Caki2 (cell line): ENCODE data around the gene CH25H. TPM values are rescaled to one million over a fixed set of nuclear protein-coding genes. Genes with fewer than 3 reads are reported as not detected.

Experiments
- DNase-seq: peaks from one replicate; pipeline ENCODE4 v3.0.0-alpha.2; 2015; ENCODE audit warnings: low read depth
- in situ Hi-C: cut with HindIII; loops from 2 replicates; pipeline ENCODE4 v1.10.0; 2016; ENCODE audit warnings: low sequenced_read_pairs, low pct_unique_long_range_greater_than_20kb, mixed read lengths
- total RNA-seq: library from RNA; depleted of rRNA; stranded (reverse); fragments of >200 nt; shearing (Covaris generic); gene quantifications from 2 replicates; pipeline ENCODE4 v1.2.3, GENCODE V29; 2014; ENCODE audit warnings: low replicate concordance

Gene CH25H
- total RNA-seq, 1 experiment from 2014 or later: not detected

- no peak for DNase-seq
- in situ Hi-C loops: no loop called here
These were observed 29.2 kb upstream of the CH25H start for GRCh38 chr10:89236226-89236797.

DNA sequence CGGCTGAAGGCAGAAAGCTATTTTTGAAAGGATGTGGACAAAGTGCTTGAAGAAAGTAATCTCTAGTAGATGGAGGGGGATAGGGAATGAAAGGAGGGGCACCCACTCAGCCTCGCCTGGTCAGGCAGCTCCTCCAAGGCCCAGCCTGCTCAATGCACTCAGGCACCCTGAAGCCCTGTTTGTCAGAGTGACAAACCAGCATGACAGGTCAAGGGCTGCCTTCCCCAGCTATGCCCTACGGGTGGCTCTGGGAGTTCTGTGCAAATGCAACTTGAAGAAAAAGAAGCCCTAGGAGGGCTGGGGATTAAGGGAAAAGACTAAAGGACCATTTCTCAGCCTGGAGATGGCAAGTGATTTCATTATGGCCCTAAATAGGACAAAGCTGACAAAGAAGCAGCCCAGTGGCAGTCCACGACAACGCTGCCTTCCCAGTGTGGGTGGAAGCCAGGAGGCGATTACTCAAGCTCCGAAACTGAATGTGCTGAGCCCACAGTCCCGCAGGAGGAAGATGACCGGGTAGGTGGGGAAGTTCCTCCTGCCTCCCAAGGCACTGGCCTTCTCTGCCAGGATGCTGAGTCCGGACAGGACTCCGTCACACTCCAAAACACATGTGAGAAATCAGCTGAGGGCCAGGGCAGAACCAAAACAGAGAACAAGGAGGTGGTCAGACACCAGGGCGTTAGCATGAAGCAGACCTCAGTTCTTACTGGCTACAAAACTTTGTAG is 28.1 kb upstream of the CH25H start:
- no peak for DNase-seq
- in situ Hi-C loops: no loop called here

- no peak for DNase-seq
- in situ Hi-C loops: no loop called here
These were observed 25.9 kb upstream of the CH25H start for GRCh38 chr10:89233033-89233432.

- DNase-seq: no peak
- in situ Hi-C loops: no loop called here
These were observed 21.8 kb upstream of the CH25H start for GRCh38 chr10:89228962-89229361.

GRCh38 chr10:89228146-89228545 is 21.0 kb upstream of the CH25H start:
- DNase-seq: no peak
- in situ Hi-C loops: no loop called here

DNA sequence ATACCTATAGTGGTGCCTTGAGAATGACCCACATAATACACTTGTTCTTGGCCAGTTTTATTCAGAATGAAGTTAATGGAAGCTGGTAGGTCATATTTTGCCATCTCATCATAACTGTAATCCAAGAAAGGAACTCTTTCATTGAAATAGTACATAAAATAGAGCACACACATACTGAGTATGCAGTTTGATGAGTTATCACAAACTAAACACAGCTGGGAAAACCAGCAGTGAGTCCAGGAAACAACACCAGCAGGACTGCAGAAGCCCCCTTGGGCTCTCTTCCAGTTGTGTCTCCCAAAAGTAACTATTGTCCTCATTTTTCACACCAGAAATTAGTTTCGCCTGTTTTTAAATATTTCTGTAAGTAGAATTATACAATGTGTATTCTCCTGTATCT is 19.8 kb upstream of the CH25H start:
- DNase-seq: no peak
- in situ Hi-C loops: no loop called here

GRCh38 chr10:89224739-89225443 is 17.8 kb upstream of the CH25H start:
- DNase-seq: no peak
- in situ Hi-C loops: loop anchor here (25.0 kb wide), 1 partner anchor 213 kb away; no protein-coding TSS in a partner anchor

DNA sequence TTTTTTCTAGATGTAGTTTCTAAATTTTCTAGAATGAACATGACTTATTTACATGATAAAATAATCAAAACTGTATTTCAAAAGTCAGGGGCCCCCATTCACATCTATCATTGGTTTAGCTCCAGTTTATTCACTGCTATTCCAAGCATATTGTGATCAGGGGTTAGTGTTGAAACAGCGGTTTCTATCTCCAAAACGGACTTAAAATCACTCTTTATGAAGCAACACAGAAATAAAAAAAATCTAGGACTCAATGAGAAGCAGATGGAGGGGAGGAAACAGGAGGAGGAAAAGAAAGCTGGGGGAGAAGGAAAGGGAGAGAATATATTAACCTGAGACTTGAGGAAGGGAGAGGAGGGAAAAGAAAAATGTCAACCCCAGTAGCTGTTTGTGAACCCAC is 14.8 kb upstream of the CH25H start:
- no peak for DNase-seq
- in situ Hi-C loops: loop anchor here (25.0 kb wide), 1 partner anchor 210 kb away; no protein-coding TSS in a partner anchor

- in situ Hi-C loops: loop anchor here (25.0 kb wide), 1 partner anchor 207 kb away; no protein-coding TSS in a partner anchor
- DNase-seq: no peak
These were observed 12.5 kb upstream of the CH25H start for GRCh38 chr10:89219513-89220218.

- in situ Hi-C loops: loop anchor here (25.0 kb wide), 1 partner anchor 205 kb away; no protein-coding TSS in a partner anchor
- peak; percentile 55 for DNase-seq
These were observed 10.2 kb upstream of the CH25H start for GRCh38 chr10:89217057-89217990.

DNA sequence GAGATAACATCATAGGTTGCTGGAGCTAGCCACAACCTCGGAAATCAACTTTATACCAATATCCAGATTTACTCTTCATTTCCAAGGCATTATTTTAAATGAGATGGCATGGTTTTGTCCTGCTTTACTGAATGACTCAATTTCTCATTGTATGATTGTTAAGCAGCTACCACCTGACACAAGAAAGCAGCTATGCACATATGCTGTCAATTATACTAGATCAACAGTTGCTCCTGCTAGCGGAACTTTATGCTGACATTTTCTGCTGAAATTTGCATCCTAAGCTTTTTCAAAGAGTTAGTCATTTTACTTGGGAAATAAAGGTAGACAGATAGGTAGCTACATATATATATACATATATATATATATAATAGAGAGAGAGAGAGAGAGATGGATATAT is 8.9 kb upstream of the CH25H start:
- in situ Hi-C loops: loop anchor here (25.0 kb wide), 1 partner anchor 204 kb away; no protein-coding TSS in a partner anchor
- no peak for DNase-seq

- no peak for DNase-seq
- in situ Hi-C loops: loop anchor here (25.0 kb wide), 1 partner anchor 203 kb away; no protein-coding TSS in a partner anchor
These were observed 8.4 kb upstream of the CH25H start for GRCh38 chr10:89215511-89215910.

DNA sequence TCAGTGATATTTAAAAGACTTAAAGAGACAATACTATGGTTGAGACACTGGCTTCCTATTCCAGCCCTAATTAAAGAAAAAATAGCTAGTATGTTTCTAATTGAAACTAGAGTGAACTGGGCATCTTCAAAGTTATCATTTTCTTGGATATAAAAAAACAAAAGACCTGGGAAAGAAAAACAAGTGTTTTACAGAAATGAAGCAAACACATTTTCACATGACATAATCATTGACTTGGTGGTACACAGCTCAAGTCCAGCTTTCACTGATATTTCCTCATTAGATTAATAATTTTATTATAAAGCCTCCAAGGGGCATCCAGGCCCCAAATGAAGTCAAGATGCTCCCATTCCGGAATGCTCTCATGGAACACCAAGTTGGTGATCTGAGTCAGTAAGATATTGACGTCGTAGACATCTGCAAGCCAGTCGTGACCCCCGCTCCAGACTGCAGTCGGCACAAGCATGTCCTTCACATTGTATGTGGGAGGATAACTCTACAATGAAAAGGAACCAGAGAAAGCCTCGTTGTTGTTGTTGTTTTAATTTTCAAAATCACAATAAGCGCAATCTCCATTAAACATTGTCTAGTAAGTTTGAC is 7.5 kb upstream of the CH25H start:
- DNase-seq: no peak
- in situ Hi-C loops: loop anchor here (25.0 kb wide), 1 partner anchor 202 kb away; no protein-coding TSS in a partner anchor

GRCh38 chr10:89213191-89213808 is 6.2 kb upstream of the CH25H start:
- DNase-seq: peak; percentile 50
- in situ Hi-C loops: loop anchor here (25.0 kb wide), 1 partner anchor 201 kb away; no protein-coding TSS in a partner anchor

- in situ Hi-C loops: loop anchor here (25.0 kb wide), 1 partner anchor 199 kb away; no protein-coding TSS in a partner anchor
- DNase-seq: no peak
These were observed 3.8 kb upstream of the CH25H start for GRCh38 chr10:89210794-89211425.

GRCh38 chr10:89209718-89210117 is 2.6 kb upstream of the CH25H start:
- DNase-seq: no peak
- in situ Hi-C loops: loop anchor here (25.0 kb wide), 1 partner anchor 197 kb away; no protein-coding TSS in a partner anchor
